GM04504 (cell line): Measurements from ENCODE around the gene SLC22A5.

Experiments
- DNase-seq: peaks from one replicate; pipeline ENCODE4 v3.0.0-alpha.2; 2012; ENCODE audit warnings: low read depth

The SLC22A5 gene

DNA sequence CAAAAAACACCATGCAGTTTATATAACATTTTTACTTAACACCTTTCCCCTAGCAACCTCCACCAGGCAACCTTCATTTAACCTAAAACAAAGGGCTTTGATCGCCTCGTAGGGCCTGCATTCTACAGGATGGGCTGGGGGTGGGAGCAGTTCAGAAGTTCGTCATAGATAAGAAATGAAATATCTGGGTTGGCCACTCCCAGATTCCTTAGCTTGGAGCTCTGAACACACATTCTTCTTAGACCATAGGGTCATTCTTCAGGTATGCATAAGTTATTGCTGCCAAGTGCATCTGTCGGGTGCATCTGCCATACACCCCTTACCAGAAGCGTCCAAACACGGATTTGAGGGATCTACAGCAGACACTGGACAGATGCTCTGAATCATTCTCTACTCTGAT lies 4.3 kb upstream of the SLC22A5 start:
- no peak for DNase-seq

DNA sequence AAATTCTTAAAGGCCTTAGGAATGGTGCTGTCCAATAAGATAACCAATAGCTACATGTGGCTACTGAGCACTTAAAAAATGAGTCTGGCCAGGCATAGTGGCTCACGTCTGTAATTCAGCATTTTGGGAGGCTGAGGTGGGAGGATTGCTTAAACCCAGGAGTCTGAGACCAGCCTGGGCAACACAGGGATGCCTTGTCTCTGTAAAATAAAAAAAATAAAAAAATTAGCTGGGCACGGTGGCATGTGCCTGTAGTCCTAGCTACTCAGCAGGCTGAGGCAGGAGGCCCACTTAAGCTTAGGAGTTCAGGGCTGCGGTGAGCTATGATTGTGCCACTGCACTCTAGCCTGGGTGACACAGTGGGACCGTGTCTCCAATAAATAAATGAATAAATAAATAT lies 1.3 kb upstream of the SLC22A5 start:
- no peak for DNase-seq

DNA sequence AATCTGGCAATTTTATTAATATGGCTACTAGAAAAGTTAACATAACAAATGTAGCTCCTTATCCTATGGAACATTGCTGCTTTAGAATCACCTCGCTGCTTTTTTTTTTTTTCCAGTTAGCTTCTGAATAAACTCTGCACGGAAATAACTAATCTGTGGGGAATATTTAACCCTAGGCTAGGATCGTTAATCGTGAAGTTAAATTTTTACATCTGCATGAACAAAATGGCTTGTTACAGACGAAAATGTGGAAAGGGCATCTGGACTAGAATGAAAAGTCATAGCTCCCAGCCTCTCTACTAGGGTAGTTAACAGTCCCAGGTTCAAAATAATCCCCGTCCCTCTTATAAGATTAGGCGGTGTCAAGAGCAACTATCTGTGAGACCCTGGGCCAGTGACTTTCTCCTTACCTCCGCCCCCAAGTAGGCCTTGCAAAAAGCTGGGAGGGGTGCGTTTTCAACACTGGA lies 470 bp upstream of the SLC22A5 start:
- no peak for DNase-seq

DNA sequence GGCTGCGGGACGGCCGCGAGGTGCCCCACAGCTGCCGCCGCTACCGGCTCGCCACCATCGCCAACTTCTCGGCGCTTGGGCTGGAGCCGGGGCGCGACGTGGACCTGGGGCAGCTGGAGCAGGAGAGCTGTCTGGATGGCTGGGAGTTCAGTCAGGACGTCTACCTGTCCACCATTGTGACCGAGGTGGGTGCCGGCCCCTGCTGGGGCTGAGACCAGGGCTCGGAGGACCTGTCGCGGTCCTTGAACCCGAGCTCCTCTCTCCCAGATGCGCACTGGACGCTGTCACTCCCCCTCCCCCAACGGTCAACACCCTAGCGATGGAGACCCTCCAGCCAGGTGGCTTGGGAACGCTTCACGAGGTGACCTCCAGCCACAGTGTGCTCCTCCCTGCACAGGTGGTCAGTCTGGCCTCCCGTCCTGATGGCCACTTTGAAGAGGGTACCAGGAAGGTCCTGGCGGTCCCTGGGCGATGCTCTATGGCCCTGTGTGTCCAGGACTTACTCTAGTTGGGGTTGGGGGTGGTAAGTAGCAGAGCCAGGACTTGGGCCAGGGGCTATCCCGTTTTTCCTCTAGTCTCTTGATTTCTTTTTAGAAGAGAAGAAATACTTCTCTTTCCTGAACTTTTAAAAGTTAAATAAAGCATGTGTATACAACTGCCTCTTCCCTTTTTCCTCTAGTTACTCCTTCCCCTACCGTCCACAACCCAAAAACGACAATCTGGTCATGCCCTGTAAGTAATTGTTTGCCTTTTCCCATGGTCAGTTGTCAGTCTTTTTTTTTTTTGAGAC lies 866 bp downstream of the SLC22A5 start:
- DNase-seq = no peak

DNA sequence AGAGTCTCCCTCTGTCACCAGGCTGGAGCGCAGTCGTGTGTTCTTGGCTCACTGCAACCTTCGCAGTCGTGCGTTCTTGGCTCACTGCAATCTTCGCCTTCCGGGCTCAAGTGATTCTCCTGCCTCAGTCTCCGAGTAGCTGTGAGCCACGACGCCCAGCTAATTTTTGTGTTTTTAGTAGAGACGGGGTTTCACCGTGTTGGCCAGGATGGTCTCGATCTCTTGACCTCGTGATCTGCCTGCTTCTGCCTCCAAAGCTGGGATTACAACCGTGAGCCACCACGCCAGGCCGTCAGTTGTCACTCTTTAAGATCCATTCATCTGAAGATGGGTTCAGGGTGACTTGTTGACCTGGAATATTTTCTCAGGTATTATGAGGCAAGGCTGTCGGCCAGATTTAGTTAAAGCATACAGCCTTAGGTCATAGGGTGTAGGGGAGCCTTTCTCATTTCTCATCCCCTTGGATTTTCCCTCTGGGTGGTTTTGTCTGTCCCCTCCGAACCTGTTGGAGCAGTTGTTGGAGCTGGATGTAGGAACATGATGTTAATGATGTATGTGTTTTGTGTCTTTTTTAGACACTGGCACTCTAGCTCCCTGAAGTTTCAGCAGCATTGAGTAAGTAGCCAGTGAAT lies 1.6 kb downstream of the SLC22A5 start:
- no peak for DNase-seq

DNA sequence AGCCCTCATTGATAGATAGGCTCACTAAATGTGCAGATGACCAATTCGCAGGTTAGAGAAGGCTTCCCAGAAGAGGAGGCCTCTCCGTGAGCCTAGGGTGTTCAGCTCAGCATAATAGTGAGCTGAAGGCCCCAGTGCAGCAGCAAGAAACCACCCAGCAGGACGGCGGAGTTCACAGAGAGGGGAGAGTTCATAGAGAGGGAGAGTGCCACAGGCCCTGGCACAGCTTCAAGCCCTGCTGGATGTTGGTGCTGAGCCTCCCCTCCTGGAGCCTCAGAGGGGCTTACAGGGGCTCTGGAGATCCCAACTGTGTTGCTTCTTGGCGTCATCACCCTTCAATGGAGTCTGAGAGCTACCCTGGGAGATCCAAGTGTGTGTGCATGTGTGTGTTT lies 2.1 kb downstream of the SLC22A5 start:
- DNase-seq = no peak

DNA sequence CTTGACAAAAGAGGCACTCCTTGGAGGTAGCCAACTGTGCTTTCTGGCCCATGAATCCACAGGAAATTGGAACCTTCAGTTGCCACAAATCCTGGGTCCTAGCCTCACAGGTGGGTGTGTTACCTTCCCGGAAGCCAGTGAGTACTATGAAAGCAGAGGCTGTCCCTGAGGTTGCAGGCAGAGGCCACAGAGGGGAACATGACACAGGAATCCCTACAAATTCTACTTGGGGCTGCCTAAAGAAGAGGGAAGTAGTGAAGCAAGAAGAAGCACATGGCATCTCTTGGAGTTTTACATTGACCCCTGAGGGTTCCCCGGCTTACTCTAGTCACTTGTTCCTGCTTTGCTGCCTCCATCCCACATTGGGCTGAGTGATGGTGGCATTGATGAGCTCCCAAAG lies 2.6 kb downstream of the SLC22A5 start:
- DNase-seq = no peak

DNA sequence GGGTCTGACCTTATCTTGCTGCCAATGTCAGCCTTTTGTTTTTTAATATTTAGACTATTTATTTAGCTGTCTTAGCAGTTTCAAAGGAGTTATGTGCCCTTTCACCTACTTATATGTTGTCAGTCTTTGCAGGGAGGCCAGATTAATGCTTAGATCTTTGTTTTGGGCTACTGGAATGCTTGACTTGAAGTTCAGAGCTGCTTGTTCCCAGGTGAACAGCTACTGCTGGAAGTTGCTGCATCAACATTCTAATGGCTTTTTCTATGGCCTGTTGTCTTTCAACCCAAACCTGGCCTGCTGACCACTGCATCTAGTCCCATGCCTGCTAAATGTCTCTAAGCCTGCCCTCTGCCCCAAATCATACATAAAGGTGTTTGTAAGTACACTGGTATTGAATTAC lies 3.0 kb downstream of the SLC22A5 start:
- no peak for DNase-seq

DNA sequence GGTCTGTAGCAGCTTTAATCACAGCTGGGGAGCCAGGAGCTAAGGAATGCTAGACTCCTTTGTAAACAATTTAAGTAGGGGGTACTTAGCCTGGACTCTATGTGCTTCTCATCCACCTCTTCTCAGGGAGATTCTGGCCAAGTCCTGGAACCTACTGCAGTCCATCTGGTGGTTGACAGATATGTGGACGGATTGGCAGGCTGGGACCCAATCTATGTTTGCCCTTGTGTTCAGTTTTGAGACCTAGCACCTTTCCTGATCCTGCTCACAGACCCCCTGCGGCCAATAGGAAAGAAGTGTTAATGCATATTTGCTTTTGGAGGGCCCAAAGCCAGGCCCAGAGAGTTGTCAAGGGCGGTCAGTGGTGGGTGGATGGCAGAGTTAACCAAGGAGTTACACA lies 6.4 kb downstream of the SLC22A5 start:
- no peak for DNase-seq

DNA sequence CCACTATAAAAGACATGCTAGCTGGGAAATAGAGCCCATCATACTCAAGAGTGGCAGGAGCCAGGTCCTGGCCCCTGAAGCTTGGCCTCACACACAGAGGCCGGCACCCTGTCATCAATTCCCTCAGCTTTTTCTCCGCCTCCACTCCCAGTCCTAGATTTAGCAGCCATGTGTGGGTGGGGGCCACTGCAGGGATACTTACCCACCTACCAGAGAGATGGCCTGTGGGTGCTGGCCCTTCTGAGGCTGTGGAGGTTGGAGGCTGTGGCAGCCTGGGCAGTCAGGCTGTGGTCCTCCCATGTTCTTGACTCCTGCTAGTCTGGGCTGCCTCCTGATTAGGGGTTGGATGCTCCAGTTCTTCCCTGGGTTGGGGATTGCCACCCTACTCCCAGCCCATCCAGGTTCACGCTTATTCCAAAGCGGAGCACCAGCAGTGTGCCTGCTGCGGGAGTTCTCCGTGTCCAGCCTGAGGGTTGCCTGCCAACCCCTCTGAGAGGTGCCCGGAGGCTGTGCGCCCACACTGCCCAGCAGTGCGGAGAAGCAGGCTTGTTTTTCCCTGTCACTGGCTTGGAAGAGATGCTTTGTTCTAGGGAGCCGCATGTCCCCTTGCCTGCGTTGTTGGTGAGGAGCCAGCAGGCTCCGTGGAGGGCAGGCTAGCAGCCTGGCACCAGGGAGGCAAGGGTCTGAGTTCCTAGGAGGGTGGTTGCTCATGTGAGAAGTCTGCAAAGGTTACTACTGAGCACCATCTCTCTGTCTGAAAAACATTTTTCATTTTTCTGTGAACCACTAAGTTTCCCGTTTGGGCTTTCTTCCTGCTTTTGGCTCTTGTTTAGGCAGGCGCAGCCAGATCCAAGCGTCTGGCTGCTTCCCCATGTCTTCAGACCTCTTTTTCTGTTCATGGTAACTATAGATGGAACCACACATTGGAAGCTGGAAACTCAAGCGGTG lies 7.5 kb downstream of the SLC22A5 start:
- no peak for DNase-seq

DNA sequence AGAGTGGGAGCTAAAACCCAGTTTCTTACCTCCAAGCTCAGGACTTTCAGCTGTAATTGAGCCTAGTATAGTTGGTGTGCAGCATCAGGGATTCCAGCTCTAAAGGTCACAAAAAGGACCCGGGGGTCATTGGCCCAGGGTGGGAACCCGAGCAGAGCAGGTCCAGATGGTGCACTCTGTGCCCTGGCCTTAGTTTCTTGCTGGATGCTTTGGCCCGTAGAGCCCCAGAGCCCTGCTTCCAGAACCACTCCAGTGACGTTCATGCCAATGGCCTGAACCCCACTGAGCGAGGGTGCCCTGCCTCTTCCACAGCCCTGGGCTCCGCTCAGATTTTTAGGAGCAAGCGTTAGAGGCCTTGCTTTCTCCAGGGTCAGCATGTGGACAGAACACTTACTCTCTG lies 8.2 kb downstream of the SLC22A5 start:
- no peak for DNase-seq

DNA sequence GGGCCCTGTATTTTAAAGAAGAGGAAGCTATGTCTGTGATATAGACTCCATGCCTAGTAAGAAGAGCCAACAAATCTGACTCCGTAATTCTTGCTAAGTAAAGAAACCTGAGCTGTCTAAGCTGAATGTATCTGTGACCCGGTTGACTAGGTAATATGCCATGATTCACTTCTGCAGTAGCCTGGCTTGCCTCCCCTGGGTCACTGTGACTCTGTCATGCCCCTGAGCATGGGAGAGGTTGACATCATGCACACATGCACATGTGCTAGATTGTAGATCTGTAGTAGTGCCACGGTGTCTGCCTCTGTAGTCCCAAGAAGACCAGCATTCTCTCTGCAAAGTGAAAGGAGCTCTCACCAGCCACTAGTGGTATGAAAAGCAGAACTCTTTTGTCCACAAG lies 9.1 kb downstream of the SLC22A5 start:
- DNase-seq = no peak

DNA sequence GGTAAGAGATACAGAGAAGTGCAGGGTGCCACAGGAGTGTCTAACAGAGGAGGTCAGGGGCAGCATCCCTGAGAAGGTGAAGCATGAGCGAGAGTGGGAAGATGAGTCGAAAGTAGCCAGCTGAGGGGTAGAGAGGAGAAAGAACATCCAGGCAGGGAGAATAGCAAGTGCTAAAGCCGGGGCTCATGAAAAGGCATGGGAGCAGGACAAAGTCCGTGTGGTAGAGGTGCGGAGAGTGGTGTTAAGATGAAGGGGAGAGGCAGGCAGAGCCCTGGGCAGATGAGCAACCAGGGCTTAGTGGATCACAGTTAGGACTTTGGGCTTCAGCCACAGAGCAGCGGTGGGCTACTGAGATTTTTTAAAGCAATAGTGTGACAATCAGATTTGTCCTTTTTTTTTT lies 10.5 kb downstream of the SLC22A5 start:
- DNase-seq = no peak

DNA sequence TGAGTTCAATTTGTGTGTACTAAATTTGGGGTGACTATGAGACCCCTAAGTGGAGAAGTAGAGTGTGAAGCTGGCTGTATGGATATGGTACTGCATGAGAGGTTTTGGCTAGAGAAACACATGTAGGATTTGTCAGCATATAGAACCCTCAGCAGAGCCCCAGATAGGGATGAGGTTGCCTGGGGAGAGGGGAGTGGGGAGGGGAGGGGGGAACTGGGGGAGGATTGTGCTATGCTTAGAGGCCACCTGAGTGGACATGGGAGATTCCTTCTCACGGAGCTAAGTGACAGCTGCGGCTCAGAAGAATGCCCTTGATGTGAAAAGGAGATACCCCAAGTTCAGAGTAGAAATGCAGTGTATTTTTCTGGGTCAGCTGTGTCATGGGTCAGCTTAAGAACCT lies 11.2 kb downstream of the SLC22A5 start:
- no peak for DNase-seq

DNA sequence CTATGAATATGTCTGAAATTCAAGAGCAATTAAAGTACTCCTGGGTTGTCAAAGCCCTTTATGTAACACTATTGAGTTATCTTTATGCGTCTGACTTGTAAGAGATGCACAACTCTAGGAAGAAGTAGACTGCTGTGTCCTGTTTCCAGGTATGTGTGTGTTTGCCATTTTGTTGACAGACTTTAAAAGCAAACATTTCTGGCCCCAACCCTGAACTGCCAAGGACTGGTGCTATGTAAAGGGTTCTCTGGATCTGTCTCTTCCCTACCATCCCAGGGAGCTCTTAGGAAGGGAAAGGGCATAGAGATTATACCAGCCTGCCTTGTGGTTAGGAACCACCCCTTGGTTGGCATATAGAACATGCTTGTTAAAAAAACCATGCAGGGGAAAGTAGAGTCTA lies 12.1 kb downstream of the SLC22A5 start:
- DNase-seq = no peak

DNA sequence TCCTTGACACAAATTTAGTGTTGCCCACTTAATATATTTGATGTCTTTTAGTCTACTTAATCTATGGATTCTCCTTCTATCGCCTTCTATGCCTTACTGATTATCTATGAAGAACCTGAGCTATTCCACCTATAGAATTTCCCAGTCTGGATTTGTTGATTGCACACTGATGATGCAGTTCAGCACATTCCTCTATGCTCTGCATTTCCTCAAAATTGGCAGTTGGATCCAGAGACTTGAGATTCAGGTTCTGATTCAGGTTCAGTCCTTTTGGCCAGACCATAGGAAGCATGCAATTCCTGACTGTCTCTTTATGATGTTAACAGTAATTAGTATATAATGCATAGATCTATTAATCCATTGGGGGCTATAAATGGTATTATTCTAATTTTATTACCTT lies 13.8 kb downstream of the SLC22A5 start:
- DNase-seq = no peak

DNA sequence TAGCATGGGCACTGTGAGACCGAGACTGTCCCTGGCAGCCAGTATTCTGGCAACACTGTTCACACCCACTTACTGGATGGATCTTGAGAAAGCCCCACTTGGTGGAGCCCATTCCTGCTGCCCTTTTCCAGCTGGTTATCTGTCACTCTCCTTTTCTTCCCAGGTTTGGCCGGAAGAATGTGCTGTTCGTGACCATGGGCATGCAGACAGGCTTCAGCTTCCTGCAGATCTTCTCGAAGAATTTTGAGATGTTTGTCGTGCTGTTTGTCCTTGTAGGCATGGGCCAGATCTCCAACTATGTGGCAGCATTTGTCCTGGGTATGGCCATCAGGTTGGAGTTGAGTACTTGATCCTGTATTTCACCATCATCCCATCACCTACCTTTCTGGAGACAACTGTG lies 14.5 kb downstream of the SLC22A5 start:
- DNase-seq = no peak

DNA sequence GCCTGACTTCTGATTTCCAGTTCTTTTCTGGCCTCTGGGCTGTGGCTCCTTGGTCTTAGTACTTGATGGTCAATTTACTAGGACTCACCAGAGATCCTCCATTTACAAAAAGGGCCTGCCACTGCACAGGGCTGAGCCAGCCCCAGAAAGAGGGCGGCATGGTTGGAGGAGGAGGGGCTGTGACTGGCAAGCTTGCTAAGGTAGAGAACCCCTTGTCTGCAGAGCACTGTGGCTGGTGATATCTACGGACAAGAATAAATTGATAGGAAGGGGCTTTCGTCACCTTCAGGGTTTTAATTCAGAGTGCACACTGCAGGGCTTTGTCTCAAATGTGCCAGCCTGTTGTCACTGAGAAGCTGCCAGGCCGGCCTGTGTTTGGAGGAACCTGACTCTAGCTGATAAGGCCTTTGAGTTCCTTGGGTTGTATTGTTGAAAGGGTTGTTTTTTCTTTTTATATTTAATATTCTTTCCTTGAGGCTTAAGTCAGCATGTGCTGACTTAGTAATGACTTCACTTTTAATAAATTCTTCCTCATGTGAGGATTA lies 15.1 kb downstream of the SLC22A5 start:
- DNase-seq = no peak

DNA sequence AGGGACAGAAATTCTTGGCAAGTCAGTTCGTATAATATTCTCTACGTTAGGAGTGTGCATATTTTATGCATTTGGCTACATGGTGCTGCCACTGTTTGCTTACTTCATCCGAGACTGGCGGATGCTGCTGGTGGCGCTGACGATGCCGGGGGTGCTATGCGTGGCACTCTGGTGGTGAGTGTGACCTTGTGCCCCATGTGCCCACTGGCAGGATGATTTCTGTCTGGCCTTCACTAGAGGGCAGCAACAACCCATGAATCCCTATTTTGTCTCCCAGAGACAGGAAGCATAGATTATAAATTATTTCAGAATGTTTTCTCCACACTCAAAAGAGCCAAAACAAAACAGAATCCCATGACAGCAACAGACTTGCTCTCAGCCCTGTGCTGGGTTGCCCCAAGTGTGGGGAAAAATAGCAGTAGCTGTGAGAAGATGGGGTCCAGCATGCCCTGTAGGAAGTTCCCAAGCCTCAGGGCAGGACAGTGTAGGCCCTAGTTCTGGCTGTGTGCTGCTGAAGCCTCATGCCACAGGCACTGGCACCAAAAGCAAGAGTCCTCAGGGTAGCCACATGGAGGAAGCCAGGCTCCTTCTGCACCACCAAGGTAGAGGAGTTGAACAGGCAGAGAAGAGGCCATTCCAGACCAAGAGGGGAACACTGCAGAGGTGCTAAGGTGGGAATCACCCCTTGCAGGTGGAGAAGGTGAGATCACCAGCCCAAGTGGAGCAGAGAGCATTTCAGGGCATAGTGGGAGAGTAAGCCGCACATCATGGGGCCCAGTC lies 16.0 kb downstream of the SLC22A5 start:
- DNase-seq = peak; percentile 47

DNA sequence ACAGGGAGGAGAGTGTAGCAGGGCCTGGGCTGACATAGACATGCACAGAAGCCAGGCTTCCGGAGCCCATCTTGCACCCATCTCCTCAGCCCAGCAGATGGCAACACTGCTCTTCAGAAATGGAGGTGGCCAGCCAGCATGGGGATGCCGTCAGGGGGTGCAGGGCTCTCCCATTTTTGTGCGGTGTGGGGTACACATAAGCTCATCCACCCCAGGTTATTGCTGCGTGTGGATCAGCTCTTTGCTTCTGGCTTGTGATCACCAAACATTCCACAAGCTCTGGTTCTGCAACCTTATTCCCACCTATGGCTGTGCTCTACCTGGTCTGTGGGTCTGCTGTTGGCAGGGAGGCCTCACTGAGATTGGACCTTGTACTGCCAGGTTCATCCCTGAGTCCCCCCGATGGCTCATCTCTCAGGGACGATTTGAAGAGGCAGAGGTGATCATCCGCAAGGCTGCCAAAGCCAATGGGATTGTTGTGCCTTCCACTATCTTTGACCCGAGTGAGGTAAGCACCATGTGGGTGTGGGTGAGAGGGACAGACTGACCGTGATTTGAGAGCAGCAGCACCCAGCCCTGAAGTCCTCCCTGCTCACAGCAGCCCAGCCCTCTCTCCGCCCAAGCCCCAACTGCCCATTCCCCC lies 17.3 kb downstream of the SLC22A5 start:
- peak; percentile 47 for DNase-seq

DNA sequence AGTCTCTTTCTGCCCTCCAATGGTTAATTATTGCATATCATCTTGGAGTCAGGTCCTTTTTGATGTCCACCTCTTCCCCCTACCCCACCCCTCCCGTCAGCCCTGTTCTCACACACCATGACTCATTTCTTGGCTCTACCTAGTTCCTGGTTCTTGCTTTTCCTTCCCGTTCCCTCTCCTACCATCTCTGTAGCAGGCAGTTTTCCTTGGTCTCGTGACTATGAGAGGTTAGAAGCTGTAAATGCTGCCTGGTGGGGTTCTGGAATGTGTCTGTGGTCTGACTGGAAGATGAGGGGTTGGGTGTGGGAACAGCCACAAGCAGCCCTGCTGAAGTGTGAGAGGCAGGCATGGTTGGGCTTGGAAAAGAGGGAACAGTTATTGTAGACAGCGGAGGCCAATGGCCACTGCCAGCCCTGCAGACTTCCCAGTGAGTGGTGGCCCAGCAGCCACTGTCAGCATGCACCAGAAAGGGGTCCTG lies 18.2 kb downstream of the SLC22A5 start:
- DNase-seq = peak; percentile 98
